GM06990 (cell line): ENCODE measurements around the gene BPIFB4.

Source experiments
- DNase-seq: peaks from one replicate; pipeline ENCODE4 v3.0.0-alpha.2; 2011; ENCODE audit not compliant: insufficient read length; ENCODE audit errors: extremely low read depth
- H3K27me3 ChIP-seq: replicated peaks from 2 replicates; pipeline ENCODE4 v1.6.0; 2011; ENCODE audit warnings: low read length; ENCODE audit not compliant: control insufficient read depth, insufficient read depth
- H3K36me3 ChIP-seq: 2 replicates; pipeline ENCODE4 v1.5.1; 2011; ENCODE audit warnings: low read length; ENCODE audit not compliant: control insufficient read depth, insufficient read depth
- H3K4me3 ChIP-seq: replicated peaks from 2 replicates; pipeline ENCODE4 v1.5.1; 2011; ENCODE audit warnings: low read depth, mild to moderate bottlenecking, control low read depth, low read length
- CTCF ChIP-seq: IDR thresholded peaks from 2 replicates; pipeline ENCODE4 v1.5.1; 2011; ENCODE audit warnings: low read length, control low read depth, mild to moderate bottlenecking, inconsistent platforms; ENCODE audit not compliant: insufficient read depth, poor library complexity, severe bottlenecking

BPIFB4 gene

GRCh38 chr20:33068251-33068939, 11.0 kb upstream of the BPIFB4 start:
- Histone ChIP-seq H3K36me3 (no peaks in the 10 kb centered on the region), H3K27me3 (no peaks in the 10 kb centered on the region), H3K4me3 (no peak overlapping the region)
- TF ChIP-seq CTCF: no peak
- no peak for DNase-seq

- no peak overlapping the region for H3K4me3 ChIP-seq
- no peaks in the 10 kb centered on the region for H3K36me3 ChIP-seq
- no peaks in the 10 kb centered on the region for H3K27me3 ChIP-seq
- DNase-seq: no peak
- no peak for TF ChIP-seq CTCF
Observed at GRCh38 chr20:33069673-33070072, 9.8 kb upstream of the BPIFB4 start.

GRCh38 chr20:33070111-33071053, 9.1 kb upstream of the BPIFB4 start:
- H3K36me3 ChIP-seq: no peaks in the 10 kb centered on the region
- no peak for DNase-seq
- no peak for TF ChIP-seq CTCF
- no peaks in the 10 kb centered on the region for H3K27me3 ChIP-seq
- H3K4me3 ChIP-seq: no peak overlapping the region

GRCh38 chr20:33071198-33071597, 8.2 kb upstream of the BPIFB4 start:
- no peak for TF ChIP-seq CTCF
- Histone ChIP-seq H3K27me3 (no peaks in the 10 kb centered on the region), H3K4me3 (no peak overlapping the region), H3K36me3 (no peaks in the 10 kb centered on the region)
- no peak for DNase-seq

- no peaks in the 10 kb centered on the region for H3K27me3 ChIP-seq
- H3K36me3 ChIP-seq: no peaks in the 10 kb centered on the region
- H3K4me3 ChIP-seq: no peak overlapping the region
- no peak for TF ChIP-seq CTCF
- DNase-seq: no peak
Observed at GRCh38 chr20:33072362-33072761, 7.1 kb upstream of the BPIFB4 start.
